ENCODE results near the gene NOX3.

The NOX3 gene

DNA sequence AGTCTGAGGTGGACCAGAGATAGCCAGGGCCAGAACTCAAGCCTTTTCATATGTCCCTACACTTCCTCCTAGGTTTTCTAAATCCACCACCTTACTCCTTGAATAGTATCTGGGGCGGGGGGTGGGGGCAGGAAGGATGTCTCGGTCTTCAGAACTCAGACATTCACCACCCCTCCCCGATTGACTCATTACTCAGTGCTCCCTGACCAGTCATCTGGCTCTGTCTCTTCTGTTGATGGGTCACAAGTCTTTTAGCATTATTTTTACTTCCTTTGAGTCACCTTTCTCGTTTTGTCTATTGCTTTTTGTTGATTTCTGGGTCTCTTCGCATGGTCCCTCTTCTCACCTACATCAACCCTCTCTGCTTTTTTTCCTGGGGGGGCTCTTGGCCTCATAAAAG is 23.3 kb downstream of the NOX3 start:
- no peak for DNase-seq

DNA sequence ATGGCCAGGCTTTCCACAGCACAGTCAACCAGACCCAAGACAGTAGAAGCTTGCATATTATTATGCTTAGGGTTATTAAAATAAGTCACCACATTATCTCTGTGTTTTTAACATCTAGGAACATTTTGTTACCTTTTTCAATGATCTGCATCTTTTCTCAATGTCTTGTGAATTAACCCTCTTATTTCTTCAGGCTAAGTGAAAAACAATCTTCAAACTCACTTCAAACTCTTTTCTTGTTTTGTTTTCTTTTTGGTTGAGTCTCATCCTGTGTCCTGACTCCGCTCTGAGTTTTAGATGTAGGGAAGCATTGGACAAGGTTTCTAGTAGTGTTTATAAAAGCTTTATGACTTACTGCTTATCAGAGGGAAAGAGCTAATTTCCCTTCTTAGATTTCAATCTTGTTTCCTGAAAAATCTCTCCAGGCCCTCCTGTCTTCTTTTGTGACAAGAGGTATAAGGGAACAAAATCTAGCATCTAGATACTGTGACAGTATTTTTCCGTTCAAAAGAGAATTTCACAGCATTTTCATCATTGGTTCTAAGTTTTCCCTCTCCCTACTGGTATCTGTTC is 26.2 kb downstream of the NOX3 start:
- DNase-seq, result no peak

DNA sequence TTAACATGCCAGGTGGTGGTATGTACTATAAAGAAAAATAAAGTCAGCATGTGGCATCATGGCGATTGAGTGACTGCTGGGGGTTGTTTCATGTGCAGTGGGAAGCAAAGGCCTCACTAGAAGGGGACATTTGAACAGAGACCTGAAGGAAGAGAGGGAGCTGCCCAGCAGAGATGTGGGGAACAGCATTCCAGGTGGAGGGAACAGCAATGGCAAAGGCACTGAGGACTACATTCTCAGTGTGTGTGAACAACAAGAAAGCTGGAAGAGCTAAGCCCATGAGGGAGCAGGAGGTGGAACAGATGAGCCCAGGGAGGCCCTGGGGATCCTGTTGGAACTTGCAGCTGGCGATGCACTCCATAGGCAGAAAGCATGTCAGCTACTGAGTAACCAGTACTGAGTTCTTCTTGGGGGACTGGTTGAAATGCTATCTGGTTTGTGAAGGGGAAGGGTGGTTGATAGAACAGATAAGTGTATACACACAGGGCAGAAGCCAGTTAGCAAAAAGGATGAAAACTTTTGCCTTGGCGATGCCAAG is 29.2 kb downstream of the NOX3 start:
- DNase-seq, result no peak

DNA sequence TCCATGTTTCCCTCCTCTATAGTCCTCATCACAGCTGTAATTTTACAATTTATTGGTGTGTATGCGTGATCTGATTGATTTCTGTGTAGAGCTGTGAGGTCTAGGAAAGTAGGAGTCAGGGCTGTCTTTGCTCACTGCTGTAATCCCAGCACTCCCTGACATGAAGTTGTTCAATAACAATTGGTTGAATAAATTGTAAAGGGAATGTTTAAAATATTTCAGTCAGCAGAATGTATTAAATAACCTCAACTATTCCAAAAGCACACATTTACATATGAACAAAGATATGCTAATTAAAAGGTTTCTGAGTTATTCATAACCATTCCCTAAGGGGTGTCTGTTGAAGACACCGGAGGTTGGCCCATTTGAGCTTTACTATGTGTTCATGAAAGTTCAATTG is 31.5 kb downstream of the NOX3 start:
- DNase-seq, result no peak

DNA sequence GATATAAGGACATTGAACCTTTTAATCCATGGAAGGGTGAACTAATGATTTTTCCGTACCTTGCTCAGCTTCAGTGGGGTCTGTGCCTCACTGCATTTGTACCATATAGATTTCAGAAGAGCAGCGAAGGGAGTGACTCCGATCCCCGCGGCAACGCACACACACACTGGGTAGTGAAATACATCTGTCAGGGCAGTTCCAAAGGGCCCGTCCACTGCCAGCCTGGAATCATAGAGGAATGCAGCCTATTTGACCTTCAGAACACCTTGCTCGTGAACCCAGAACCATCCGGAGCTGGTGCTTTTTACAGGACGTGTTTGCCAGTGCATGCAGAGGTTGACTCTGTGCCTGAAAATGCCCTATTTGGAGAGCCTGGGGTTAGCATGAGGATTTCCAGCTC is 33.0 kb downstream of the NOX3 start:
- DNase-seq, result no peak

DNA sequence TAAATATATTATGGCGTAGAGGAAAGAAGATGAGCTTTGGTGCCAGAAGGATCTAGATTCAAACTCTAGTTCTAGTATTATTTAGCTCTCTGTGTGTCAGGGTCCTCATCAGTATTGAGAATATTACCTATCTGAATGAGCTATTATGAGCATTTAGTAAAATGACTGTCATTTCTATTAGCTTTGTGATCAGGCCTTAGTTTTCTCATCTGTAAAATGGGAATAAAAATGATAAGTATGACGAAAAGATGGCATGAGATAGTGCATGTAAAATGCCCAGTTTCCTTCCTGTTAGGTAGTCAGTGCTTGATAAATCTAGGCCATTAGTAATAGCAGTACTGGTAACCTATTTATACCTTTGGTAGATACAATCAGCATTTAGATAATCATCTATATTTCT is 35.1 kb downstream of the NOX3 start:
- DNase-seq, result no peak

DNA sequence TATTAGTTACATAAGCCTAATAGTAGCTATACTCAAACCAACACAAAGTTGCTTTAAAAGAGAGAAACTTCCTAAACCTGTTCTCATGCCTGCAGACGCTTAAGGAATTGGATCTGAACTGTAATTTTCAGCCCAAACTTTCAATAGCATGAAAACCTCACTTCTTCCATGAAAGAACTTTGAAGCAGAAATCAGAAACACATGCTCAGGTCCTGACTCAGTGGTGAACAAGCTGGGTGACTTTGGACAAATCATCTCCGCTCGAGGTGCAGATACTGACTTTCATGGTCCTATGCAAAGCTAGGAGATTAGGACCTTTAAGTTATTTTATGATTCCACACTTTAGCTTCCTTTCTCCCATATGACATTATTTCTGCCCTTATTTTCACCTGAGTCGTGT is 36.5 kb downstream of the NOX3 start:
- no peak for DNase-seq

DNA sequence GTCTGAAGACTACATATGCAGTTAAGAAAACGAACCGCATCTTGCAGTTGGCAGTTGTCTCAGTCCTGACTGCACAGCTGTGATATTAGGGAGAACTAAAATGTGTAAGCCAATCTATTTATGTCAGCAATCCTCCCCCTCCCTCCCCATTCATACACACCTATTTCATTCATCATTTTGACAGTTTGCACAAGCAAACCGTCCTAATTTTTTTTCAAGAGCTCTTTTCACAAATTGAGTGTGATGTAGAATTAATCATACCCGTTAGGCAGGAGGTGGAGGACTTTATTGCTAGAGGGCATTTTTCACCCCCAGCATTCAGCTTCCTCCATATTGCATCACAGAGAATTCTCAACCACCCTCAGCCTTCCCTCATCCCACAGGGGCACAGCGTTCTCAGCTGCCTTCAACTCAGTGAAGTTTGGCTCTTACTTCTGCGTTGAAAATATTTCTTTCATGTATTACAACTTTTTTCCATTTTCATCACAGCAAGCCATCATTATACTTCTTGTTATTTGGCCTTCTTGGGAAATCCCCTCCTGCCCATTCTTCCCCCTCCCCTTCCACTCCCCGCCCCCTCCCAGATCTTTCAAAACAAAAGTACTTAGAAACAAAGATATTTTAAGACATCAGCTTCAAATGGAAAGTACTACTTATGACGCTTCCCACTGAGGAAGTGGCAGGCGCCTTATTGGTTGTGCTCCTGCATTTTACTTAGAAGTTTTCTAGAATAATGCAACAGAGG is 37.5 kb downstream of the NOX3 start:
- DNase-seq, result peak; percentile 74

DNA sequence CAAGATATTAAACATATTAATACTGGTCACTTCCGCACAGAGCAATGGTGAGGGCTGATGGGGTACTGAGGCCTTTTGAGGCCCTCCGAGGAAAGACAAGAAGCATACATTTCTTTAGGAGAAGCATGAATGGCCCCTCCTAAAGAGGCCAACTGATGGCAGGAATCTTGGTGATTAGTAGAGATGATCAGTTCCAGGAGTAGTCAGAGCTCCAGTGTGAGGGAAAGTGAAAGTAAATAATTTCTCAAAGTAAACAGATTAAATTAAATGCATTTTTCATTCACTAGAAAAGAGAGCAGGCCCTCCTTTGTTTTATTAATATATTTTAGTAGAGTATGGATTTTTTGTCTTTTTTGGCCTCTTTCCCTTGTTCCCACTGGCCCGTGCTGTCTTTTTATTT is 38.2 kb downstream of the NOX3 start:
- DNase-seq, result no peak

DNA sequence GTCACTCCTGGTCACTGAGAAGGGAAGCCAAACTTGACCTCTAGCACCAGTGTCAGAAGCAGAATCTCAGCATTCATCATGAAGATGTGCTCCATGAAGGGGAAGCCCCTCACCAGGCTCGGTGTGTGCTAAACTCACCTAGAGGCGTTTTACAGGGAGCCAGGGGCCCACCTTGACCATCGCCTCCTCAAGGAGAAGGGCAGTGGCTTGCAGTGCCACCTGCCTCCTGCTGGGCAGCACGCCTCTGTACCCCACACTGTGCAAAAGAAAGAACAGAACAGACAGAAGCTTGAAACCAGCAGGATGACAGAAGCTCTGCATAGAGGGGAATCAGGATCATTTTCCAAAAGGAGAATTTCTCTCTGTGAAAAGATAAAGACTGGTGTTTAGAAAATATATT is 39.7 kb downstream of the NOX3 start:
- no peak for DNase-seq

DNA sequence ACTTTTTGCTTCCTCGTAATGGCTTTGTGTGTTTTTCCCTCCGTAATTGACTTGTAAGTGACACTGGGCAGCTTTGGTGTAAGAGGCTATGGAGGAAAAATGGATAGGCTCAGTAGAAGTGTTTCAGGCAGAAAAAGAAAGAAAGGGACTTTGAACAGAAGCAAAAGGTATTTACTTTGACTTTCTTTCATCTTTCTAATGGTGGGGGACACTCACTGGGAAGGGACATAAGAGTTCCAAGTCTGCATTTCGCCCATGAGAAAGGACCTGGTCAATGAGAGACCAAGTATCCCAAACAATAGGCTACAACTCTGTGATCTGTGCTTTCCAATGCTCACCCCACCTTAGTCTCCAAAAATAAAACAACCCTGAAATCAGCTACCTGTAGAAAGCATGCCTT is 41.6 kb downstream of the NOX3 start:
- DNase-seq, result no peak

DNA sequence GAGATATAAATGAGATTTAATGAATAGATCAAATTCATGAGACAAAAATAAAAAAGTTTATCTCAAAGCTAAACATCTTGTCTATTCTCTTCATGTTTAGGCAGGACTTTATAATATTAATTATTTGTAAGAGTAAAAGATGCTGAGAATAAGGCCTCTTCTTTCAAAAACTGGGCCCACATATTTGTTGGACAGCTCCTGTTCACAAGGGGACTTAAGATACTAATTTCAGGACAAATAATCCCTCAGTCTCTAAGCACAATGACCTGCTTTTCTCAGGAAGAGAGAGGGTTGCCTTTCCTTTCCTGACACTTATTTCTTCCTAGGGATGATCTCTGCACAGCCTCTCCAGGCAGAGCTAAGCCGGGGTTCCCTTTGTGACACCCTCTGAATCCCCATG is 43.3 kb downstream of the NOX3 start:
- no peak for DNase-seq

DNA sequence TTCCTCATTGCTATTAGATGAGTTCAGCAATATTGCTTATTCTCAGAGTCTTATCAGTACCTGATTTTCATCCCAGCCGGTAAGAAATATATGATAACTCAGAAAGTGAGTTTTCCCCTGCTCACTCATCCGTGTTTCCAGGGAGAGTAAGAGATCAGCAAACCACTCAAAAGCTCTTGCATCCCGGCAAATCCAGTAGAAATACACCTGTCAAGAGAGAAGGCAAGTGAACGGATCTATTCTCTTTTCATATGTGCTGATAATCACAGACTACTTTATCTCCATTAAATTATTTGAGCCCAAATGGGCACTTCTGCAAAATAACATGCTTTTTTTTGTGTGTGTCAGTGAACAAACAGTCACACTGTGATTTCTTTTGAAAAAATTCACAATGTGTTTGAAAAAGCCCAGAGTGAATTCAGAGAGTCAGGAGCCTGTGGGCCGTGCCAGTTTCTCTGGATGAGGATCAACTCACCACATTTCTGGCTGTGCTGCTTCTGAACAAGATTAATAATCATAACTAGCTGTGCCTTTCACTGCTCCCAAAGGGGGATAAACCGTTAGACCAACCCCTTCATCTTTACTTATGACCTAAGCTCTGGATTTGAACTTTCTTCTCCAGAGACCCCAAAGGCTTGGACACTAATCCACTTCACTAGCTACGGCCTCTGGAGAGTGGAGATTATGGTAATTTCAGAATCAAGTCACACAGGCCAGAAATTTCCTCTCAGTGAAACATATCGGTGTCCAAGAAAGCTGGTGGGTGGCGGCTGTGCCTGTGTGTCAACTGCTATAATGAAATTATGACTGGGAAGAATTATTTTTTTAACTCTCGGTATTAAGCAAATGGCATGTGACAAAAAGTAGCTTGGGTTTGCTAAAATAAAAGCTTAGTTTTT is 44.2 kb downstream of the NOX3 start:
- DNase-seq, result no peak

DNA sequence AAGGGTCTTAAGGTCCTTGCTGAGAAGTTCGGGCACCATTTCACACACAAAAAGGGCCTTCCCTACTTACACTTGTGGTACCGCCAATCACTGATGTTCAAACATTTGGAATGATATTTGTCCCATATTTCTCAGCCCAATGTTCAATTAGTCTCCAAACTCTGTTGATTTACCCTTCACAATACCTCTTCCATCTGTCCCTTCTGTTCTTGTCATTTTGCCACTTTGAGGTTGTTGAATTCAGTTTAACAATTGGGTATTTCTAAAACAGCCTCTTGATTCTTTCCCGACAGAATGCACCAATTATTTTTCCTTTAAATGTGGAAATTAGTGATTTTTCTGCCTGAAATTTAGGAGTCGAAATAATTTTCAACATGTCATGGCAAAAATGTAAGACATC is 46.2 kb downstream of the NOX3 start:
- no peak for DNase-seq

DNA sequence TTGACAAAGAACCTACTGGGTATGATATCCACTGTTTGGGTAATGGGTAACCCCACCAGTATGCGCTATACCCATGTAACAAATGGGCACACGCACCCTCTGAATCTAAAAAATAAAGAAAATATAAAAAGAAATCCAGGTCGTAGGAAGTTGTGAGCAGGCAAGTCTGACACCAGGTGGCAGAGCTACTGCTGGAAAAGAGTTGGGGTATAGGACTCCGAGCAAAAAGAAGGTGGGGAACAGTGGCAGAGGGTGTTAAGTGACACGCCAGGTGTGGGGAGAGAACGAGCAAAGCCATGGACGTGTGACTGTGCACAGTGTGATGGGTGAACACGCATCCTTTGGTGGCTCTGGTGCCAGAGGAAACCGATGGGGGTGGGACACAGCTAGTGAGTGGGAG is 46.7 kb downstream of the NOX3 start:
- DNase-seq, result no peak

DNA sequence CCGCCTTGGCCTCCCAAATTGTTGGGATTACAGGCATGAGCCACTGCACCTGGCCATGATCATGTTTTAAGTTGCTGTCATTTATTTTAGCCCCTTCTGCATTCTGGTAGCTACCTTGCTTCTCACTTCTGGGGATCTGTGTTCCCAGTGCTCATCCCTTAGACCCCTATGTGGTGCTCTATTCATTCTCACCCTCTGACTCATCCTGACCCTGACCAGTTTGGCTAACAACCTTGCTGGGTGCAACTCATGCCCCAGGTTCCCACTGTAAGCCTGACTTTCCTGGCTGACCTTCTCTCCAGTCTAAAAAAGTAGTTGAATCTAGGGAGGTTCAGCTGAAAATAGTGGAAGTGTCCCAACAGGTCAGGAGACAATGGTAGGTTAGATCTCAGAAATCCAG is 47.4 kb downstream of the NOX3 start:
- no peak for DNase-seq

DNA sequence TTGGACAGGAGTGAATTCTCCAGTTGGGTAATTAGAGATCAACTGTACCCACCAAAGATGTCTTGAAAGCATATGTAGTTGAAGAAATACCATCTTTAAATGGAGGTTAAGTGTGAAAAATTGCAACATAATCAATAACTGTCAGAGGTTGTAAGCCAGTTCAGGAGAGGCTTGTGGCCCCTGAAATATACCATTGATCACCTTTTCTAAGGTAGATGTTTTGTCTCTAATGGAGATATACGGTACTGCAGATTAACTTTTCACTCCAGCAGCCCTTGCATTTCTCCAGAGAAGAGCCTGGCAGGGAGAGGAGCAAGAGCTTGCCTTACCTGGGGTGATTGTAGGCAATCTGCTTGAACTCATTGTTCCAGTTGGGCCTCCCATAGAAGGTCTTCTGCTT is 48.8 kb downstream of the NOX3 start:
- DNase-seq, result no peak

DNA sequence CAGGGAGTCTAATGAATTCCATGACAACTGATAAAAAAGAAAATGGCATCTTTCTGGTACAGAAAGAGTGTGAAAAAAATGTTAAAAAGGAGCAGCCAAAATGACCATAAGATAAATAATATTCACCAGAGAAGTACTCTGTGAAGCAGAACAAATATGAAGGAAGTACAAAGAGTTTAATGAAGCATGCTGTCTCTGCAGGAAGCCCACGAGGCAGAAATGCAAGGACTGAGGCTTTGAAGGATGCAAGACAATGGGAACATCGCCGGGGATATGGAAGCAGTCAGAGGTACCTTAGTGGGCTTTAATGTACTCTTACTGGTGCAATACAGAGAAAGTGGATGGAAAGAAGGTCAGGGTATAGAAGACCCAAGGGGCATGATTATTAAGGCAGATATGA is 50.7 kb downstream of the NOX3 start:
- no peak for DNase-seq

DNA sequence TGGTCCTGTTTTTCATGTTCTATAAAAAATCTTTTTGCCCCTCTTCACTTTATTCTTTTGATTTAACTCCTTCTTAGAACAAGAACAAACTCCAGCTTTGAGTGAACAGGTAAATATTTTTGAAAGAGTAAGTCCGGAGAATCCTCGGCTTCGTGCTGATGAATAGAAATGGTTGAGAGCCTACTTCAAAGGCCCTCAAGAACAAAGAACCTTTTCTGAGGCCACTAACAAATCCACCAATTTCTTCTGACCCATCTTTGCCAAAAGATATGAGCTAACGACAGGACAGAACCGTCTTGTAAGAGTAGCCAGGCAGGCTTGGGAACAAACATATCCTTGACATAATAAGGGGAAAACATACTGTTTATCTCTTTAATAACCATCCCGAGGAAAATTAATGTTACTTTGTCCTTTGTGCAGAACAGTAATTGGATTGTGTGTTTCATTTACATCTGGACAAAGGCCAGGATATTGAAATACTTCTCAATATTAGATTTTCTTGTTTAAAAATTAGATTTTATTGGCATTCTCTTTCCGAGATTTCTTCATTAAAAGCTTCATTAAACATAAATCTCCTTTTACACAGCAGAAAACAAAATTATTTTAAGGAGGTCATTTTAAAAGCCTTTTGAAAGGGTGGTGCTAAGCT is 52.9 kb downstream of the NOX3 start:
- no peak for DNase-seq

DNA sequence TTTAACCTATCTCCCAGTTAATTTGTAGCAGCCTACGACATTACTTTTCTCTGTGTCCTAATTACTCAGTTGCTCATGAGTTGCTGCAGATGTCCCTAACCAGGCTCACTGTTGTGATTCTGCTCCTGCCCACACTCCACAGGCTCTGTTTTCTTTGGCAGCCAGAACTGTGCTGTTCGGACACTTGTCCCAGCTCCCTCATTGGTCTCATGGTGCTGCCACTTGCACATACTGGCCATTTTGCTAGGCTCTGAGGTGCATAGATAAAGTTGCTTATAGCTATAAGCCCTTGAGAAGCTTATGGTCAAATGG is 55.0 kb downstream of the NOX3 start:
- DNase-seq, result no peak

DNA sequence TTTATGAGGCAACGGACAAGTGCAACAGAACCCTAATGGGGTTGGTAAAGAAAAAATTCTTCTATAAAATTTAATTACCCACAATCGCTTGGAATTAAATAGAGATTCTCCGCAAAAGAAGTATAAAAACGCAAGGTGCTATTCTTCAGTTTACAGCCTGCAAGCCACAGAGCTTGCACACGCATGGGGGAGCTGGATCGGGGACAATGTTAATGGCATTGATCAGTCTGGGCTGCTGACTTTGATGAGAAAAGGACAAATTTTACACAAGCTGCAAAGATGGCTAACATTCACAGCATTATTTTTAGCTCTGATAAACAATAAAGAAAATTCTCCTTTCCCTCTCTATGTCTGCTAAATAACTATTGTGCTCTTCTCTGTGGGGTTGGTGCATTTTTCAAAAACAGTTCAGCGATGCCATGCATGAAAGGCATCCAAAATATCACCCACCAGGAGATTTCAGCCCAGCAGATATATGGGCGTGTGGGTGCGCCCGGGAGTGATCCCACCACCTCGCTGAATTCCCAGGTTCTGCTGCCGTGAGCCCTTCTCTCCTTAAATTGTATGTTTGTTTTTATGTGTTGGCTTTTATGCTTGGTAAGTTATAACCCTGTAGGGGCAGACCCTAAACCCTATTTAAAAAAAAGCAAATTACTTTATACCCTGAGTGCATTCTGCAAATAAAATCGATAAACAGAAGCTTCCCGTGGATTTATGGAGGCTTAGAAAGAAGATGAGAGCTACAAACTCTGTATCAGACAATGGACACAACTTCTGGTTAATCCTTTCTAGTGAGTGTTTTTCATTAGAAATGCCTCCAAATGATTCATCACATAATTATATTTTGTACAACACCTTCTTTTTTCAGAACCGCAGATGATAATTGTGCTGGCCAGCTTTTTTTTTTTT is 55.6 kb downstream of the NOX3 start:
- DNase-seq, result no peak

DNA sequence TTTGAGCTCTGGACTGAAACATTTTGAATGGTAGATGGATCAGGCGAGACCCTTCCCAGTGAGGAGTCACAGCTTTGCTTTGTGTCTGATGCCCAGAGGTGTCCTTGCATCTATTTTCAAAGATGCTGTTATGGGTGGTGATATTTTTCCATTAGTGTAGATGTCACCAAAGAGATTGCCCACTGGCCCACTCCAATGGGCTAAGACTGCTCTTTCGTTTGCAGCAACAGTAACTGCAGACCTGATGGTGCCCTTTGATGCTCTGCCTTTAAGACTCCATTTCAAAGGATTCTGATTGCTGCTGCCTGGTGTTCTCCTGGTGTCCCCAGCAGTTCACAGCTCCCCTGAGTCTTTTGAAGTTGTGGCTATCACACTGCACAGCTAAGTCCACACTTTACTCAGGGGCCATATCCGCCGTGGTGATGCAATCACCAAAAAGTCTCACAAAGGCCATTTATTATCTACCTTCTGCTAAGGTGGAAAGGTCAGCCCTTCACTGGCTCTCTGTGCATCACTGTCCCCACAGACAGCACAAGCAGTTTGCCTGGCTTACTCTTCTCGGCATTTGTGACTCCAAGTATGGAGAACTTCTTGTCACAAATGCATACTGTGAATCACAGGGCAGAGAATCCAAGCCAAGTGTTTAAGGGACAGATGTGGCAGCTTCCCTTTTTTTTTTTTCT is 56.4 kb downstream of the NOX3 start:
- no peak for DNase-seq
